SW480 (cell line): Measurements from ENCODE around the gene SP1.
A peak's percentile ranks its signal among the peaks of the same experiment; 100 is the strongest.

Source experiments
- DNase-seq: peaks from one replicate; pipeline ENCODE4 v3.0.0-alpha.2; 2016; ENCODE audit warnings: low spot score

Gene SP1

GRCh38 chr12:53452159-53453077 lies 72.4 kb downstream of the SP1 start:
- DNase-seq, result peak; percentile 76

DNA sequence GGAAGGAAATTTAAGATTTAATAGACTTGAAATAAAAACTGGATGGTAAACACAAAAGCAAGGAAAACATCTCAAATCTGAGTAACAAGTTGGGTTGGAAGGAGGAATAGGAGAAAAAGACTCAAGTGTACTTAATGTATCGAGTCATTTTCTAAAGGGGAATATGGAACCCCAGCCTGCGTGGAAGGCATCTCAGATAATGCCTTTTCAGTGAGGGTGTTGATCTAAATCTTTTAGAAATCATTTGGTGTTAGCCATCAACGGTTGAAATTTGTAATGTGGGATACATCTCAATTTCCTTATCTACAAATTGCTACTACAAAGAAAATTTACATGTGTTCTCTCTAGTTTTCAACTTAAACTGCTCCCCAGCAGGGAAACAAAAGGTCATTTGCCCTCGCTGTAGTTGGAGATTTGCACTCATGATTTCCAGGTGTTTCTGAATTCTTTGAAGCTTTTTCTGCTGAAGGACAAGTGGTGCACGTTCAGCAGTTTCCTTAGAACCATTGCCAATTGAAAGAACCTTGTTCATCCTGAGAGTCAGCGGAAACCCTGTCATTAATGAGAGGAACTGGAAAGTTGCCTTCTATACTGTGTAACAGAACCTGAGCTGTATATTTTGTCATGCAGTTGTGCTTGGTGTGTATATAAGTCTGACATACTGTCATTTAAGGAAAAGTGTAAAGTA lies 74.1 kb downstream of the SP1 start:
- DNase-seq, result no peak

DNA sequence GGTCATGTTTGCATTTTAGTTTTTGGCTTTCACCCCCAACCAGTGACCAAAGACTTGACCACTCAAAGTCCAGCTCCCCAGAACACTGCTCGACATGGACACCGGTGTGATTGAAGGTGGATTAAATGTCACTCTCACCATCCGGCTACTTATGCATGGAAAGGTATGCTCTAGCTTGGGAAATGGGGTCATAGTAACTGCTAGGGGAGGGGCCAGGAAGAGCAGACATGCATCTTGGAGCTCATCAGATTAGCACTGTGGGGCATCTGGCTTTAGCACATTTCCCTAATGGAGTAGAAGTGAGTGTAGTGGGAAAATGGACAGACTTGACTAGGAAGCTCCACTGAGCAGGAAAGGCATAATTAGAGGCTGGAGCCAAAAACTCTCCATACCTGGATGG lies 74.7 kb downstream of the SP1 start:
- no peak for DNase-seq

DNA sequence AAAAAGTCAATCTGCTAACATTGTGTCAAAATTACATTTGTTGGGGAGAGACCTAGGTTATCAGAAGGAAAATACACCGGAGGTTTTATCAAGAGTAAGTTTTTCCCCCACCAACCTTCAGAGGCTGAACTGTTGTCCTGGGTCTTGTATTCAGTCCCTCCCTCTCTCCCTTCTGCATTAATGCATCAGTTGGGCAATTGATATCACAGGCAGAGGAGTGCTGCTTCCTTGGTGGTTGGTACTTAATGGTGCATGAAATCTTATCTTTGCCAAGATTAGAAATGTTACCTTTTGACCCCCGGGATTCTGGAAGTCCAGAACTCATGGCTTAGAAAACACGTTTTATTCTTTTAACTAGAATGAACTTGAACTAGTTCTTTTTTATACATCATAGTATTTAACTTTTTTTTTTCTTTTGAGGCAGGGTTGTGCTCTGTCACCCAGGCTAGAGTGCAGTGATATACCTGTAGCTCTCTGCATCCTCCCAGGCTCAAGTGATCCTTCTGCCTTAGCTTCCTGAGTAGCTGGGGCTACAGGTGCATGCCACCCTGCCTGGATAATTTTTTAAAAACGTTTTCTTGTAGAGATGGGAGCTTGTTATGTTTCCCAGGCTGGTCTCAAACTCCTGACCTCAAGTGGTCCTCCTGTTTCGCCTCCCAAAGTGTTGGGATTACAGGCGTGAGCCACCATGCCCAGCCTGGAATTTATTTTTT lies 76.8 kb downstream of the SP1 start:
- no peak for DNase-seq

- no peak for DNase-seq
Measured at GRCh38 chr12:53459097-53459496, 79.1 kb downstream of the SP1 start.

- DNase-seq, result no peak
Measured at GRCh38 chr12:53461059-53461458, 81.1 kb downstream of the SP1 start.

DNA sequence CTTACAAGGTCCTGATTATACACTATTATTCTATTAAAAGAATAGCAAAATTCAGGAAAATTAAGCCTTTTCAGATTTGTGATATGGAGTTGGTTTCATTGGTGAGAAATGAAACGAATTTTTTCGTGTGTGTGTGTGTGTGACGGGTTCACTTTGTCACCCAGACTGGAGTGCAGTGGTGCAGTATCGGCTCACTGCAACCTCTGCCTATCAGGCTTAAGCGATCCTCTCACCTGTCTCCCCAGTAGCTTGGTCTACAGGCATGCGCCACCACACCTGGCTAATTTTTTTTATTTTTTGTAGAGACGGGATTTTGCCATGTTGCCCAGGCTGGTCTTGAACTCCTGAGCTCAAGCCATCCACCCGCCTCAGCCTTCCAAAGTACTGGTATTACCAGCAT lies 81.6 kb downstream of the SP1 start:
- DNase-seq, result no peak

GRCh38 chr12:53462935-53463334 lies 83.0 kb downstream of the SP1 start:
- no peak for DNase-seq

- no peak for DNase-seq
Measured at GRCh38 chr12:53463802-53464560, 84.0 kb downstream of the SP1 start.

GRCh38 chr12:53464685-53465418 lies 84.9 kb downstream of the SP1 start:
- DNase-seq, result no peak

DNA sequence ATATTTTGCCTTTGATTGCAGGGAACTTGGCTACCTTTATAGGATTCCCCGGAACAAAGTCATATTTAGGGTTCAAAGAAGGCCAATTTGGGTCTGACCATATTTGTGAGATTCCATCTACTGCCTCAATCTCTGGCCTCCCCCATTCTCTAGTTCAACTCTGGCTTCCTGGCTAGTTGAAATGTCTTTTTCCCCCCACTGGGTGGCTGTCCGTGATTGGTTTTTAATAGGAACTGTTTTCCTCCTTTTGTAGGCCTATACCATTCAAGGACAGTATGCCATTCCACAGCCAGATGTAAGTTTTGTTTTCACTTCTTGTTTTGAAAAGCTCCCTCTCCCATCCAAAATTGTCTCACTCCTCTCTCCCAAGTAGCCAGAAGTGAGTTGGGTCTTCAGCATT lies 85.7 kb downstream of the SP1 start:
- no peak for DNase-seq
